NCI-H146 treated with DMSO at 0.1 percent for 48 hours (cell line): ENCODE measurements around the gene THBS1.

Source experiments
- DNase-seq: peaks from one replicate; lab custom pipeline; 2025; ENCODE audit not compliant: unreplicated experiment; lab: John Stamatoyannopoulos, UW

The THBS1 gene

GRCh38 chr15:39573287-39573686 lies 7.6 kb upstream of the THBS1 start:
- no peak for DNase-seq

GRCh38 chr15:39573844-39574243 lies 7.0 kb upstream of the THBS1 start:
- no peak for DNase-seq

- no peak for DNase-seq
These were observed 6.5 kb upstream of the THBS1 start for GRCh38 chr15:39574427-39574826.

- DNase-seq, result no peak
These were observed 5.7 kb upstream of the THBS1 start for GRCh38 chr15:39575180-39575579.

- DNase-seq, result no peak
These were observed 1.9 kb upstream of the THBS1 start for GRCh38 chr15:39578851-39579486.

GRCh38 chr15:39579487-39580116 lies 1.3 kb upstream of the THBS1 start:
- DNase-seq, result no peak

- DNase-seq, result peak; percentile 3
These were observed 778 bp upstream of the THBS1 start for GRCh38 chr15:39580117-39580484.

- DNase-seq, result no peak
These were observed 438 bp downstream of the THBS1 start for GRCh38 chr15:39581242-39581792.

GRCh38 chr15:39581793-39582285 lies 960 bp downstream of the THBS1 start:
- DNase-seq, result no peak

GRCh38 chr15:39582286-39582976 lies 1.6 kb downstream of the THBS1 start:
- DNase-seq, result no peak

- DNase-seq, result no peak
These were observed 2.2 kb downstream of the THBS1 start for GRCh38 chr15:39582977-39583595.

- DNase-seq, result no peak
These were observed 2.9 kb downstream of the THBS1 start for GRCh38 chr15:39583596-39584265.

- DNase-seq, result no peak
These were observed 3.4 kb downstream of the THBS1 start for GRCh38 chr15:39584266-39584659.

GRCh38 chr15:39584662-39585388 lies 3.9 kb downstream of the THBS1 start:
- DNase-seq, result no peak

GRCh38 chr15:39585389-39585841 lies 4.5 kb downstream of the THBS1 start:
- DNase-seq, result no peak

GRCh38 chr15:39585871-39586301 lies 5.0 kb downstream of the THBS1 start:
- DNase-seq, result no peak

- no peak for DNase-seq
These were observed 5.7 kb downstream of the THBS1 start for GRCh38 chr15:39586387-39587095.

GRCh38 chr15:39587096-39587721 lies 6.3 kb downstream of the THBS1 start:
- no peak for DNase-seq
